Retina (tissue), 1 donor: ENCODE data around the gene CIAO2B.
"Not testable (repeated sequence)": the region's sequence is repeated elsewhere in the genome, so short reads cannot be mapped to it uniquely, and the experiment has no call there.

Source experiments
- DNase-seq: peaks from one replicate; pipeline ENCODE4 v3.0.0-alpha.2; 2016

CIAO2B gene

GRCh38 chr16:66936889-66937554 is 2.8 kb upstream of the CIAO2B start:
- no peak for DNase-seq

GRCh38 chr16:66936462-66936861 is 2.3 kb upstream of the CIAO2B start:
- DNase-seq: no peak

- DNase-seq: peak; percentile 52
Observed at GRCh38 chr16:66935314-66936011, 1.3 kb upstream of the CIAO2B start, which contains the start of gene CES2. Gene CES2, plus strand, starts transcription at chr16:66935516. Its CDS starts 120 bp downstream, at chr16:66935636.

GRCh38 chr16:66934839-66935313 is 674 bp upstream of the CIAO2B start:
- not testable (repeated sequence) for DNase-seq

DNA sequence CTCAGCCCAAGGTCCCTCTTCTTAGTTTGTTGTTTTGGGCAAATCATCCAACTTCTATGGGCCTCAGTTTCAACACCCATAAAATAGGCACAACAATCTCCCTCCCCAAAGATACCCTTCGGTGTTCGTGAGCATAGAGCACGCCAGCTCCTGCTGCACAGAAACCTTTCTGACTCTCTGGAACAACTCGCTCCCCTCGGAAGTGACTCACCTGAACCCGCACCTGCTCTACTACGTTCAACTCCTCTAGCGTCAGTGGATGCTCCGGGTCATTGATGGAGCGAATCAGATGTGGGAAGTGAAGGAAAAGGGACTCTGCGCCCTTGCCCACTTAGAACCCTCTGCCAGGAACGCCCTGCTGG is 445 bp downstream of the CIAO2B start:
- DNase-seq: no peak

- DNase-seq: no peak
Observed at GRCh38 chr16:66932076-66932475, 2.1 kb downstream of the CIAO2B start.

GRCh38 chr16:66931665-66932064 is 2.5 kb downstream of the CIAO2B start:
- no peak for DNase-seq

GRCh38 chr16:66930189-66930588 is 4.0 kb downstream of the CIAO2B start:
- no peak for DNase-seq

DNA sequence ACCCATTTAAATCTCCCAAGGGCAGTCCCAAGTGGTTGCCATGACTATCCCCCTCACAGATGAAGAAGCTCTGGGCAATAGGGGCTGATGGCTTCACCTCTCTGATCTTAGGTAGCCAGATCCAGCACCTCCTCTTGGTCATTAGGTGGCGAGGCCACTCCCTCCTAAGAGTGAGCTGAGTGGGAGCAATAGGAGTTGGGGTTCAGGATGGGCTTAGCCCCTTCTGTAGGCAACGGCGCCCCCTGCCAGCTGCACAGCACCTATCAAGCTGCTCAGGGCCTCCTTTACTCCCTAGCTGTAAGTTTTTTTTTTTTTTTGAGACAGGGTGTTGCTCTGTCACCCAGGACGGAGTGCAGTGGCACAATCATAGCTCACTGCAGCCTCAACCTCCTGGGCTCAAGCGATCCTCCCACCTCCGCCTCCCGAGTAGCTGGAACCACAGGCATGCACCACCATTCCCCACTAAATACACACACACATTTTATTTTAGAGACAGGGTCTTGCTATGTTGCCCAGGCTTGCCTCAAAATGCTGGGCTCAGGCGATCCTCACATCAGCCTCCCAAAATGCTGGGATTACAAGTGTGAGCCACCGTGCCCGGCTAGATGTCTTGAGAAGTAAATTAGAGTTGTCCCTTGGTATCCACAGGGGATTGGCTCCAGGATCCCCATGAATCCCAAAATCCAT is 5.4 kb downstream of the CIAO2B start:
- no peak for DNase-seq

- DNase-seq: no peak
Observed at GRCh38 chr16:66927918-66928649, 6.1 kb downstream of the CIAO2B start.

DNA sequence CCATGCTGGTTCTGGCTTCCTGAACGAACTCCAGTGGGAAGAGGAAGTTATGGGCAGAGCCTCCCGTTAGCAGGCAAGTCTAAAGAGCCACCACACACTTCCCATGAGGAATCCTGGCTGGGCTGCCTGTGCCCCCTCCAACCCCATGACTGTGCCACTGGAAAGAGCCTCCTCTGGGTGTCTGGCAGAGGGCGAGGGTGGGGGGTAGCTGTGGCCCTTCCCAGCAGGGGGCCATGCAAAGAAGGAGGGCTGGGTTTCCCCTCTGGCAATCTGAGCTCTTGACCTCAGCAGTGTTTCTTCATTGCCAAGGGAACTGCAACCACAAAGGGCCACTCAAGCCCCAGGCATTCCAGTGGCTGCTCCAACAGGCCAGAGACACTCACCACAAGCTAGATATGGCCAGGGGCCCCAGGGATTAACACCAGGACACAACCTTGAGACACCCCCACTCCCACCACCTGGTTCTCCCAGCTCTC is 7.2 kb downstream of the CIAO2B start:
- no peak for DNase-seq

GRCh38 chr16:66926171-66926947 is 7.8 kb downstream of the CIAO2B start:
- DNase-seq: no peak

GRCh38 chr16:66925322-66925840 is 8.8 kb downstream of the CIAO2B start, which contains the start of gene RRAD:
Gene RRAD, minus strand, starts transcription at chr16:66925535. Its CDS starts 356 bp downstream, at chr16:66925179.
- DNase-seq: no peak

- DNase-seq: peak; percentile 48
Observed at GRCh38 chr16:66924527-66925321, 9.5 kb downstream of the CIAO2B start.

DNA sequence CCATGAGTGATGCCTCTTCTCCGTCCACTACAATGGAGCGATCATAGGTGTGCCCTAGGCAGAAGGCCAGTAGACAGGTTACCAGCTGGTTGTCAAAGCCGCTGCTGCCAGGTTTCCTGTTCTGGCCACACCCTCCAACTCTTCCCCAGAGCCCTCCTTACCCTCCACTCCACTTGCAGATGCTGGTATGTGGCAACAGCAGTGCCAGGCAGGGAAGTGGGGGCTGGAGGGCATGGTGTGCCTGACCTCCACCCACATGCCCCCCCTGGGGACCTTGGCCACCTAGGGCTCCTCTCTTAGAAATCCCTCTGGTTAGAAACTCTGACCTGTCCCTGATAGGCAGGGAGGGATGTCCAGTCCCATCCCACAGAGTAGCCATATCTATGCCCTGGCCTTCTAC is 10.3 kb downstream of the CIAO2B start:
- DNase-seq: no peak

DNA sequence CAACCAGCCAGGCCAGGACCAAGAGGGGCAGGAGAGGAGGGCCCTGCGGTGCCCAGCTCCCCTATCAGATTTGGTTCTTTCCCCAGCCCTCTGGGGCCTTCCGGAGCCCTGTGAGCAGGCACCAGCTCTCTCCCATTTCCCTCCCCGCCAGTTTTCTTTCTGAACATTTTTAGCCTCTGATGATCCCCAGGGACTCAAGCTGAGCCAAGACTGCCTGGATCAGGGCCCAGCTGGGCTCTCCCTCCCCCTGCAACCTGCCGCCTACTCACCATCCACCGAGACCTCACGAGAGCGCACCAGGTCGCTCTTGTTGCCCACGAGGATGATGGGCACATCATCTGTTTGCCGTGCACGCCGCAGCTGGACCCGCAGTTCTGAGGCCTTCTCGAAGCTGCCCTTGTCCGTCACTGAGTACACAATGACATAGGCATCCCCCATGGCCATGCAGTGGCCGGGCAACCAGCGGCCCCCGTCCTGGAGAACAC is 10.9 kb downstream of the CIAO2B start:
- DNase-seq: no peak

DNA sequence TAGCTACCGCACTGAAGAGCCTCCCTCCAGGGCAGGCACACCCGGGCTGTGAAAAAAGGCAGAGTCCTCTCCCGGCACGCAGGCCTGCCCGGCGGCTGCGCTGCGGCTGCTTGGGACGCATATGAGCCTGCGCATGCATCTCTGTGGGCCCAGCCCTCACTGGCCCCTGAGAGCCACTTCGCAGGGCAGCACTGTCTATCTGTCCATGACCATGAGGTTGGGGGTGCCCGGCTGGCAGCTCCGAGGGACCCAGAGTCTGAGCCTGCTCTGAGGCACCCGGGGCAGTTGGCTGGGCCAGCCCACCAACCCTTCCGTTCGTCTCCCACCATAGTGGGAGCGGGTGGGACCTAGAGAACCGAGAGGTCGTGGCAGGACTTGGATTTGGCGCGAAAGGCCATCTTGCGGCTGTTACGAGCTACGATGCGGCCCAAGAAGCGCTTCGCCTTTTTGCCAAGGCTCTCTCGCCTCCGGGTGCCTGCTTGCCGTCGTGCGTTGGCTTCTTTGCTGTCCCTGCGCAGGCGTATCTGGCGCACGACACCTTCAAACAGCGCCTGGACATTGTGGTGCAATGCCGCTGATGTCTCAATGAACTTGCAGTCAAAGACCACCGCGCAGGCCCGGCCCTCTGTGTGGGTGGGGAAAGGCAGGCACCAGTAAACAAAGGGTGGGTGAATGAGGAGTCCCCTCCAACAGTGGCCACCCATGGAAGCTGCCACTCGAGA is 12.3 kb downstream of the CIAO2B start:
- no peak for DNase-seq

DNA sequence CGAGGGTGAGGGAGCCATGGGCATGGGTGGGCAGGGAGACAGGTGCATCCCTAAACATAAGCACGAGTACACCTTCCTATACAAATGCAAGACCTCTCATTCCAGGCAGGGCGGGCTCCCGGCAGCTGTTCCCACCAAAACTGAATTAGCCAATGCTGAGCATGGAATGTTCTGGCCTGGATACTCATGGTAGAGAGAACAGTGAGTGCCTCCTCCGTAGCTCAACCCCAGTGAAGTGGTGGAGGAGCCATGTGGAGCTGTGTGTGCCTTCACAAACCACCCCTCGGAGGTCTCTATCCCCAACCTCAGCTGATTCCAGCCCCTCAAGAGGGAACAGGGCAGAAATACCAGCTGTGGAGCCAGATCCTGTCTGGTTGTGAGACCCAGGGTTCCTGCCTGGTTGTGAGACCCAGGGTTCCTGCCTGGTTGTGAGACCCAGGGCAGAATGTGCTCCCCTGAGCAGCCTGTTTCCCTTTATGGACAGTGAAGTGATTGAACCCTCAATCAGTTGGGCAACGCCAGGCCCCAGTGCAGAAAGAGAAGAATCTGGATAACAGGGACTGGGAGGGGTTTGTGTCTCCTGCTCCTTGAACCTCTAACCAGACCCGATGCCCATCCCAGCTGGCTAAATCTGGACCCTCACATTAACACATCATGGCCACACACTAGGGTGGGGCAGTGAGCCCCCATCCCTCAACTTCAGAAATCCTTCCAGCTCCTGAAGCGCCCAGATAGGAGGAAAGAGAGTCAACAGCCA is 13.1 kb downstream of the CIAO2B start:
- DNase-seq: no peak

DNA sequence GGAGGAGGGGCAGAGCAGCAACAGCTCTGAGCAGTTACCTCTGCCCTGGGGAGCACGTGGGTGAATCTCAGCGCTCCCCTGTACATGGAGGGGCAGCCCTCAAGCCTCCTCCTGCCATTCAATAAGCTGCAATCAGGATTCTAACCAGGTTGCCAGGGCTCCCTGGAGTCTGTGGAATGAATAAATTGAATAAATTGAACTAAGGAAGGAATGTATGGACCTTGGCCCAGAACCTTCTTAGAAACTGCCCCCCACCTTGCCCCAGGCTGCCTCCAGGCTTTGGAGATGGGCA is 14.0 kb downstream of the CIAO2B start:
- DNase-seq: no peak
